WTC11 (cell line): ENCODE data around the gene UGT1A4. TPM values are rescaled to one million over a fixed set of nuclear protein-coding genes. Genes with fewer than 3 reads are reported as not detected.

Source experiments
- ATAC-seq: fragments of 200-7000 bp; cut with Tn5 transposase; 2 replicates; pipeline ENCODE4 v1.10.0; 2021; ENCODE audit warnings: mild to moderate bottlenecking, moderate library complexity
- CTCF ChIA-PET: fragments of 300-600 bp; sonication (Branson Sonifier 250); formaldehyde crosslinking; loops from one replicate; lab custom pipeline; 2021; ENCODE audit warnings: antibody characterized with exemption; lab: Charles Lee
- POLR2A ChIA-PET: fragments of 350-600 bp; sonication (Branson Sonifier 250); formaldehyde crosslinking; loops from one replicate; lab custom pipeline; 2021; ENCODE audit warnings: antibody characterized with exemption; lab: Charles Lee
- DNase-seq: peaks from one replicate; pipeline ENCODE4 v3.0.0; 2021; ENCODE audit warnings: low spot score
- H3K27ac Mint-ChIP-seq: 2 replicates; pipeline ENCODE4 v1.8.0; 2021; ENCODE audit warnings: mixed read lengths
- H3K27me3 Mint-ChIP-seq: 2 replicates; pipeline ENCODE4 v1.8.0; 2021; ENCODE audit warnings: low read depth, mild to moderate bottlenecking, moderate library complexity, mixed read lengths
- H3K36me3 Mint-ChIP-seq: 2 replicates; pipeline ENCODE4 v1.8.0; 2021; ENCODE audit warnings: mixed read lengths
- H3K4me1 Mint-ChIP-seq: 2 replicates; pipeline ENCODE4 v1.8.0; 2022; ENCODE audit warnings: mixed read lengths
- H3K4me3 Mint-ChIP-seq: 2 replicates; pipeline ENCODE4 v1.8.0; 2021; ENCODE audit warnings: mild to moderate bottlenecking, moderate library complexity, mixed read lengths
- H3K9me3 Mint-ChIP-seq: 2 replicates; pipeline ENCODE4 v1.8.0; 2021; ENCODE audit warnings: mixed read lengths
- CDX4 ChIP-seq: fragments of 250-450 bp; sonication (Bioruptor Pico); IDR thresholded peaks from 2 replicates; pipeline ENCODE4 v1.9.0; 2021; ENCODE audit warnings: moderate library complexity, mild to moderate bottlenecking, inconsistent platforms, borderline replicate concordance
- EMX1 ChIP-seq: fragments of 250-450 bp; sonication (Bioruptor Pico); IDR thresholded peaks from 2 replicates; pipeline ENCODE4 v1.8.0; 2021; ENCODE audit warnings: mild to moderate bottlenecking
- ERG ChIP-seq: fragments of 250-450 bp; sonication (Bioruptor Pico); IDR thresholded peaks from 2 replicates; pipeline ENCODE4 v1.8.0; 2021; ENCODE audit warnings: mild to moderate bottlenecking
- ETV6 ChIP-seq: sonication (generic); formaldehyde crosslinking; IDR thresholded peaks from 2 replicates; pipeline ENCODE4 v1.8.1; 2022; ENCODE audit warnings: mild to moderate bottlenecking, missing genetic modification reagents
- FOXJ3 ChIP-seq: sonication (generic); formaldehyde crosslinking; IDR thresholded peaks from 2 replicates; pipeline ENCODE4 v1.9.0; 2021; ENCODE audit warnings: missing genetic modification reagents, mild to moderate bottlenecking, borderline replicate concordance
- FOXK1 ChIP-seq: sonication (generic); formaldehyde crosslinking; IDR thresholded peaks from 2 replicates; pipeline ENCODE4 v1.8.0; 2022; ENCODE audit warnings: mild to moderate bottlenecking, moderate library complexity, missing genetic modification reagents
- GRHL2 ChIP-seq: fragments of 250-450 bp; sonication (Bioruptor Pico); IDR thresholded peaks from 2 replicates; pipeline ENCODE4 v1.8.0; 2022; ENCODE audit warnings: mild to moderate bottlenecking, moderate library complexity; ENCODE audit not compliant: insufficient replicate concordance, severe bottlenecking
- GTF2I ChIP-seq: fragments of 250-450 bp; sonication (Bioruptor Pico); conservative IDR thresholded peaks from 2 replicates; pipeline ENCODE4 v1.4.0; 2021; ENCODE audit warnings: mild to moderate bottlenecking
- KAT7 ChIP-seq: sonication (generic); formaldehyde crosslinking; IDR thresholded peaks from 2 replicates; pipeline ENCODE4 v1.8.1; 2023; ENCODE audit warnings: missing genetic modification reagents, mild to moderate bottlenecking, borderline replicate concordance
- MAX ChIP-seq: sonication (generic); formaldehyde crosslinking; IDR thresholded peaks from 2 replicates; pipeline ENCODE4 v1.8.0; 2022; ENCODE audit warnings: mild to moderate bottlenecking, missing genetic modification reagents
- NFATC4 ChIP-seq: fragments of 250-450 bp; sonication (Bioruptor Pico); IDR thresholded peaks from 2 replicates; pipeline ENCODE4 v1.9.0; 2021; ENCODE audit warnings: mild to moderate bottlenecking
- NR3C1 ChIP-seq: sonication (generic); formaldehyde crosslinking; conservative IDR thresholded peaks from 2 replicates; pipeline ENCODE4 v1.8.1; 2023; ENCODE audit warnings: low read depth, mild to moderate bottlenecking, missing genetic modification reagents
- SMAD3 ChIP-seq: sonication (generic); formaldehyde crosslinking; IDR thresholded peaks from 2 replicates; pipeline ENCODE4 v1.8.0; 2022; ENCODE audit warnings: missing genetic modification reagents, mild to moderate bottlenecking, borderline replicate concordance
- USF2 ChIP-seq: sonication (generic); formaldehyde crosslinking; IDR thresholded peaks from 2 replicates; pipeline ENCODE4 v1.8.1; 2023; ENCODE audit warnings: mild to moderate bottlenecking, missing genetic modification reagents, moderate library complexity
- ZBTB21 ChIP-seq: sonication (generic); formaldehyde crosslinking; IDR thresholded peaks from 2 replicates; pipeline ENCODE4 v1.8.1; 2023; ENCODE audit warnings: mild to moderate bottlenecking, missing genetic modification reagents, borderline replicate concordance
- ZNF423 ChIP-seq: fragments of 250-450 bp; sonication (Bioruptor Pico); IDR thresholded peaks from 2 replicates; pipeline ENCODE4 v2.1.2; 2022; ENCODE audit warnings: mild to moderate bottlenecking, moderate library complexity
- ZNF512 ChIP-seq: sonication (generic); formaldehyde crosslinking; IDR thresholded peaks from 2 replicates; pipeline ENCODE4 v1.8.1; 2022; ENCODE audit warnings: missing genetic modification reagents, borderline replicate concordance
- total RNA-seq: library from RNA; stranded (reverse); gene quantifications from 3 replicates; pipeline ENCODE4 v1.2.3, GENCODE V29; 2021
- TF ChIP-seq, protein P1 (sequence below): sonication (generic); formaldehyde crosslinking; IDR thresholded peaks from 2 replicates; pipeline ENCODE4 v1.8.0; 2022; ENCODE audit warnings: mild to moderate bottlenecking, missing genetic modification reagents
- TF ChIP-seq, protein P2 (sequence below): sonication (generic); formaldehyde crosslinking; IDR thresholded peaks from 2 replicates; pipeline ENCODE4 v1.8.0; 2023; ENCODE audit warnings: mild to moderate bottlenecking, missing genetic modification reagents
- TF ChIP-seq, protein P3 (sequence below): fragments of 250-450 bp; sonication (Bioruptor Pico); IDR thresholded peaks from 2 replicates; pipeline ENCODE4 v1.9.0; 2021; ENCODE audit warnings: mild to moderate bottlenecking

Gene UGT1A4
- total RNA-seq, 1 experiment from 2014 or later = 0.22 TPM

DNA sequence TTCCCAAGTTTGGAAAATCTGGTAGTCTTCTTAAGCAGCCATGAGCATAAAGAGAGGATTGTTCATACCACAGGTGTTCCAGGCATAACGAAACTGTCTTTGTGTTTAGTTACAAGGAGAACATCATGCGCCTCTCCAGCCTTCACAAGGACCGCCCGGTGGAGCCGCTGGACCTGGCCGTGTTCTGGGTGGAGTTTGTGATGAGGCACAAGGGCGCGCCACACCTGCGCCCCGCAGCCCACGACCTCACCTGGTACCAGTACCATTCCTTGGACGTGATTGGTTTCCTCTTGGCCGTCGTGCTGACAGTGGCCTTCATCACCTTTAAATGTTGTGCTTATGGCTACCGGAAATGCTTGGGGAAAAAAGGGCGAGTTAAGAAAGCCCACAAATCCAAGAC is 53.6 kb downstream of the UGT1A4 start:
- peaks cover 8% of the 10 kb centered on the region for H3K36me3 Mint-ChIP-seq
- ATAC-seq = no peak

More for the DNA sequence above, 53.6 kb downstream of the UGT1A4 start:
- H3K27ac Mint-ChIP-seq = no peak overlapping the region
- TF ChIP-seq ERG (CRISPR knock-in tag) = no peak
- no peak for TF ChIP-seq SMAD3 (CRISPR knock-in tag)
- no peak for TF ChIP-seq ZBTB21 (CRISPR knock-in tag)
- TF ChIP-seq ETV6 (CRISPR knock-in tag) = no peak
- TF ChIP-seq EMX1 (CRISPR knock-in tag) = no peak
- no peak for TF ChIP-seq KAT7 (CRISPR knock-in tag)
- no peak for TF ChIP-seq ZNF423 (CRISPR knock-in tag)
- TF ChIP-seq, protein P1, sequence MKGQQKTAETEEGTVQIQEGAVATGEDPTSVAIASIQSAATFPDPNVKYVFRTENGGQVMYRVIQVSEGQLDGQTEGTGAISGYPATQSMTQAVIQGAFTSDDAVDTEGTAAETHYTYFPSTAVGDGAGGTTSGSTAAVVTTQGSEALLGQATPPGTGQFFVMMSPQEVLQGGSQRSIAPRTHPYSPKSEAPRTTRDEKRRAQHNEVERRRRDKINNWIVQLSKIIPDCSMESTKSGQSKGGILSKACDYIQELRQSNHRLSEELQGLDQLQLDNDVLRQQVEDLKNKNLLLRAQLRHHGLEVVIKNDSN (CRISPR knock-in tag) = no peak
- TF ChIP-seq CDX4 (CRISPR knock-in tag) = no peak
- TF ChIP-seq GTF2I (CRISPR knock-in tag) = no peak
- no peak for TF ChIP-seq GRHL2 (CRISPR knock-in tag)
- TF ChIP-seq, protein P2, sequence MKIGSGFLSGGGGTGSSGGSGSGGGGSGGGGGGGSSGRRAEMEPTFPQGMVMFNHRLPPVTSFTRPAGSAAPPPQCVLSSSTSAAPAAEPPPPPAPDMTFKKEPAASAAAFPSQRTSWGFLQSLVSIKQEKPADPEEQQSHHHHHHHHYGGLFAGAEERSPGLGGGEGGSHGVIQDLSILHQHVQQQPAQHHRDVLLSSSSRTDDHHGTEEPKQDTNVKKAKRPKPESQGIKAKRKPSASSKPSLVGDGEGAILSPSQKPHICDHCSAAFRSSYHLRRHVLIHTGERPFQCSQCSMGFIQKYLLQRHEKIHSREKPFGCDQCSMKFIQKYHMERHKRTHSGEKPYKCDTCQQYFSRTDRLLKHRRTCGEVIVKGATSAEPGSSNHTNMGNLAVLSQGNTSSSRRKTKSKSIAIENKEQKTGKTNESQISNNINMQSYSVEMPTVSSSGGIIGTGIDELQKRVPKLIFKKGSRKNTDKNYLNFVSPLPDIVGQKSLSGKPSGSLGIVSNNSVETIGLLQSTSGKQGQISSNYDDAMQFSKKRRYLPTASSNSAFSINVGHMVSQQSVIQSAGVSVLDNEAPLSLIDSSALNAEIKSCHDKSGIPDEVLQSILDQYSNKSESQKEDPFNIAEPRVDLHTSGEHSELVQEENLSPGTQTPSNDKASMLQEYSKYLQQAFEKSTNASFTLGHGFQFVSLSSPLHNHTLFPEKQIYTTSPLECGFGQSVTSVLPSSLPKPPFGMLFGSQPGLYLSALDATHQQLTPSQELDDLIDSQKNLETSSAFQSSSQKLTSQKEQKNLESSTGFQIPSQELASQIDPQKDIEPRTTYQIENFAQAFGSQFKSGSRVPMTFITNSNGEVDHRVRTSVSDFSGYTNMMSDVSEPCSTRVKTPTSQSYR (CRISPR knock-in tag) = no peak
- TF ChIP-seq FOXK1 = no peak
- no peak for TF ChIP-seq NR3C1
- no peak for TF ChIP-seq ZNF512 (CRISPR knock-in tag)
- TF ChIP-seq USF2 (CRISPR knock-in tag) = no peak
- no peak for TF ChIP-seq NFATC4 (CRISPR knock-in tag)
- no peak for TF ChIP-seq MAX (CRISPR knock-in tag)
- TF ChIP-seq FOXJ3 = no peak
- TF ChIP-seq, protein P3, sequence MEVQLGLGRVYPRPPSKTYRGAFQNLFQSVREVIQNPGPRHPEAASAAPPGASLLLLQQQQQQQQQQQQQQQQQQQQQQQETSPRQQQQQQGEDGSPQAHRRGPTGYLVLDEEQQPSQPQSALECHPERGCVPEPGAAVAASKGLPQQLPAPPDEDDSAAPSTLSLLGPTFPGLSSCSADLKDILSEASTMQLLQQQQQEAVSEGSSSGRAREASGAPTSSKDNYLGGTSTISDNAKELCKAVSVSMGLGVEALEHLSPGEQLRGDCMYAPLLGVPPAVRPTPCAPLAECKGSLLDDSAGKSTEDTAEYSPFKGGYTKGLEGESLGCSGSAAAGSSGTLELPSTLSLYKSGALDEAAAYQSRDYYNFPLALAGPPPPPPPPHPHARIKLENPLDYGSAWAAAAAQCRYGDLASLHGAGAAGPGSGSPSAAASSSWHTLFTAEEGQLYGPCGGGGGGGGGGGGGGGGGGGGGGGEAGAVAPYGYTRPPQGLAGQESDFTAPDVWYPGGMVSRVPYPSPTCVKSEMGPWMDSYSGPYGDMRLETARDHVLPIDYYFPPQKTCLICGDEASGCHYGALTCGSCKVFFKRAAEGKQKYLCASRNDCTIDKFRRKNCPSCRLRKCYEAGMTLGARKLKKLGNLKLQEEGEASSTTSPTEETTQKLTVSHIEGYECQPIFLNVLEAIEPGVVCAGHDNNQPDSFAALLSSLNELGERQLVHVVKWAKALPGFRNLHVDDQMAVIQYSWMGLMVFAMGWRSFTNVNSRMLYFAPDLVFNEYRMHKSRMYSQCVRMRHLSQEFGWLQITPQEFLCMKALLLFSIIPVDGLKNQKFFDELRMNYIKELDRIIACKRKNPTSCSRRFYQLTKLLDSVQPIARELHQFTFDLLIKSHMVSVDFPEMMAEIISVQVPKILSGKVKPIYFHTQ (CRISPR knock-in tag) = no peak
- TF ChIP-seq, all 79 proteins: peak for 0
- ChIA-PET POLR2A (no interaction called here), CTCF (no interaction called here)
- H3K4me1 Mint-ChIP-seq = peaks cover 3% of the 10 kb centered on the region
- no peak overlapping the region for H3K4me3 Mint-ChIP-seq
- no peak for DNase-seq
- H3K27me3 Mint-ChIP-seq = no peaks in the 10 kb centered on the region; the same call in 1 of the 2 replicates
- peaks cover 24% of the 10 kb centered on the region for H3K9me3 Mint-ChIP-seq
